ENCODE data around the gene DACH2.

- TF ChIP-seq, protein P1, sequence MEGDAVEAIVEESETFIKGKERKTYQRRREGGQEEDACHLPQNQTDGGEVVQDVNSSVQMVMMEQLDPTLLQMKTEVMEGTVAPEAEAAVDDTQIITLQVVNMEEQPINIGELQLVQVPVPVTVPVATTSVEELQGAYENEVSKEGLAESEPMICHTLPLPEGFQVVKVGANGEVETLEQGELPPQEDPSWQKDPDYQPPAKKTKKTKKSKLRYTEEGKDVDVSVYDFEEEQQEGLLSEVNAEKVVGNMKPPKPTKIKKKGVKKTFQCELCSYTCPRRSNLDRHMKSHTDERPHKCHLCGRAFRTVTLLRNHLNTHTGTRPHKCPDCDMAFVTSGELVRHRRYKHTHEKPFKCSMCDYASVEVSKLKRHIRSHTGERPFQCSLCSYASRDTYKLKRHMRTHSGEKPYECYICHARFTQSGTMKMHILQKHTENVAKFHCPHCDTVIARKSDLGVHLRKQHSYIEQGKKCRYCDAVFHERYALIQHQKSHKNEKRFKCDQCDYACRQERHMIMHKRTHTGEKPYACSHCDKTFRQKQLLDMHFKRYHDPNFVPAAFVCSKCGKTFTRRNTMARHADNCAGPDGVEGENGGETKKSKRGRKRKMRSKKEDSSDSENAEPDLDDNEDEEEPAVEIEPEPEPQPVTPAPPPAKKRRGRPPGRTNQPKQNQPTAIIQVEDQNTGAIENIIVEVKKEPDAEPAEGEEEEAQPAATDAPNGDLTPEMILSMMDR (IDR thresholded peaks at IDR 0.05), result no peak
- no peak for TF ChIP-seq POLR2A (IDR thresholded peaks at IDR 0.05)
These were observed 359.1 kb downstream of the DACH2 start for GRCh38 chrX:86507331-86507730.
